MM.1S (cell line): ENCODE measurements around the gene NRXN3.

Experiments used
- DNase-seq: peaks from one replicate; pipeline ENCODE4 v3.0.0-alpha.2; 2015
- H2AFZ ChIP-seq: fragments of 300-600 bp; sonication (generic); 2 replicates; pipeline ENCODE4 v1.6.0; 2016; ENCODE audit warnings: antibody characterized with exemption, low read length
- H3F3A ChIP-seq: fragments of 300-600 bp; sonication (generic); 2 replicates; pipeline ENCODE4 v1.6.1; 2016; ENCODE audit warnings: mild to moderate bottlenecking, antibody characterized with exemption, low read length, moderate library complexity, mixed read lengths; ENCODE audit not compliant: insufficient read depth
- H3K27ac ChIP-seq: fragments of 300-600 bp; sonication (generic); 2 replicates; pipeline ENCODE4 v1.5.1; 2016; ENCODE audit warnings: mild to moderate bottlenecking, low read length
- H3K27me3 ChIP-seq: fragments of 300-600 bp; sonication (generic); replicated peaks from 2 replicates; pipeline ENCODE4 v1.6.0; 2016; ENCODE audit warnings: low read length; ENCODE audit not compliant: insufficient read depth
- H3K36me3 ChIP-seq: fragments of 300-600 bp; sonication (generic); replicated peaks from 2 replicates; pipeline ENCODE4 v1.6.1; 2016; ENCODE audit warnings: mild to moderate bottlenecking, low read length, mixed read lengths; ENCODE audit not compliant: insufficient read depth
- H3K4me1 ChIP-seq: fragments of 300-600 bp; sonication (generic); 2 replicates; pipeline ENCODE4 v1.6.1; 2016; ENCODE audit warnings: low read length, mixed read lengths
- H3K4me2 ChIP-seq: fragments of 300-600 bp; sonication (generic); 2 replicates; pipeline ENCODE4 v1.6.0; 2016; ENCODE audit warnings: low read depth, low read length
- H3K4me3 ChIP-seq: fragments of 300-600 bp; sonication (generic); 2 replicates; pipeline ENCODE4 v1.5.1; 2016; ENCODE audit warnings: low read length, mixed read lengths
- H3K79me2 ChIP-seq: fragments of 300-600 bp; sonication (generic); 2 replicates; pipeline ENCODE4 v1.6.1; 2016; ENCODE audit warnings: mixed run types, low read length, mixed read lengths
- H3K9ac ChIP-seq: fragments of 300-600 bp; sonication (generic); 2 replicates; pipeline ENCODE4 v1.6.1; 2016; ENCODE audit warnings: low read length, mixed read lengths
- H3K9me2 ChIP-seq: fragments of 300-600 bp; sonication (generic); replicated peaks from 2 replicates; pipeline ENCODE4 v1.6.1; 2016; ENCODE audit warnings: mild to moderate bottlenecking, low read length, mixed read lengths; ENCODE audit not compliant: insufficient read depth
- H3K9me3 ChIP-seq: fragments of 300-600 bp; sonication (generic); replicated peaks from 2 replicates; pipeline ENCODE4 v1.6.1; 2016; ENCODE audit warnings: mild to moderate bottlenecking, low read length, mixed read lengths; ENCODE audit not compliant: insufficient read depth
- H4K20me1 ChIP-seq: fragments of 300-600 bp; sonication (generic); 2 replicates; pipeline ENCODE4 v1.6.1; 2016; ENCODE audit warnings: mild to moderate bottlenecking, low read length, moderate library complexity, mixed read lengths; ENCODE audit not compliant: insufficient read depth
- CTCF ChIP-seq: fragments of 300-600 bp; sonication (generic); IDR thresholded peaks from 2 replicates; pipeline ENCODE4 v1.5.1; 2016; ENCODE audit warnings: antibody characterized with exemption, low read length, mixed read lengths
- EZH2 ChIP-seq: fragments of 300-600 bp; sonication (generic); optimal IDR thresholded peaks from 2 replicates; pipeline ENCODE3; 2017; ENCODE audit warnings: low read depth, mild to moderate bottlenecking, antibody characterized with exemption, low read length, mixed read lengths
- EZH2phosphoT487 ChIP-seq: fragments of 300-600 bp; sonication (generic); IDR thresholded peaks from 2 replicates; pipeline ENCODE4 v1.6.1; 2018; ENCODE audit warnings: antibody characterized with exemption, low read length

The NRXN3 gene

GRCh38 chr14:78131616-78132015, 38.6 kb upstream of the NRXN3 start:
- Histone ChIP-seq H3K9ac (no peak overlapping the region), H3K36me3 (no peaks in the 10 kb centered on the region), H3K4me1 (no peaks in the 10 kb centered on the region), H3K9me2 (no peaks in the 10 kb centered on the region), H3K27ac (no peak overlapping the region), H3K4me3 (no peak overlapping the region), H3K4me2 (no peak overlapping the region), H2AFZ (no peak overlapping the region), H3K9me3 (no peaks in the 10 kb centered on the region), H4K20me1 (no peaks in the 10 kb centered on the region), H3K79me2 (no peaks in the 10 kb centered on the region), H3F3A (no peaks in the 10 kb centered on the region), H3K27me3 (no peaks in the 10 kb centered on the region)
- no peak for DNase-seq
- TF ChIP-seq CTCF (no peak), EZH2 (no peak), EZH2phosphoT487 (no peak)

GRCh38 chr14:78135450-78135891, 34.7 kb upstream of the NRXN3 start:
- no peak overlapping the region for H3K4me2 ChIP-seq
- H3K27me3 ChIP-seq = no peaks in the 10 kb centered on the region
- no peak overlapping the region for H3K9ac ChIP-seq
- no peaks in the 10 kb centered on the region for H3K9me2 ChIP-seq
- DNase-seq = no peak
- H3F3A ChIP-seq = no peaks in the 10 kb centered on the region
- TF ChIP-seq EZH2phosphoT487 (no peak), CTCF (no peak), EZH2 (no peak)
- no peaks in the 10 kb centered on the region for H3K36me3 ChIP-seq
- no peaks in the 10 kb centered on the region for H3K4me1 ChIP-seq
- no peak overlapping the region for H3K27ac ChIP-seq
- no peaks in the 10 kb centered on the region for H3K9me3 ChIP-seq
- H2AFZ ChIP-seq = no peak overlapping the region
- H3K4me3 ChIP-seq = no peak overlapping the region
- H4K20me1 ChIP-seq = no peaks in the 10 kb centered on the region
- H3K79me2 ChIP-seq = no peaks in the 10 kb centered on the region

GRCh38 chr14:78136695-78137094, 33.5 kb upstream of the NRXN3 start:
- H3K4me2 ChIP-seq = no peak overlapping the region
- H3K79me2 ChIP-seq = no peaks in the 10 kb centered on the region
- H2AFZ ChIP-seq = no peak overlapping the region
- no peaks in the 10 kb centered on the region for H3K9me3 ChIP-seq
- no peaks in the 10 kb centered on the region for H3K27me3 ChIP-seq
- no peak for DNase-seq
- no peak overlapping the region for H3K27ac ChIP-seq
- TF ChIP-seq CTCF (no peak), EZH2 (no peak), EZH2phosphoT487 (no peak)
- no peaks in the 10 kb centered on the region for H3K4me1 ChIP-seq
- H4K20me1 ChIP-seq = no peaks in the 10 kb centered on the region
- no peak overlapping the region for H3K4me3 ChIP-seq
- H3K9me2 ChIP-seq = no peaks in the 10 kb centered on the region
- no peaks in the 10 kb centered on the region for H3K36me3 ChIP-seq
- no peak overlapping the region for H3K9ac ChIP-seq
- H3F3A ChIP-seq = no peaks in the 10 kb centered on the region
